ENCODE measurements around the gene LRRTM2. TPM values are rescaled to one million over a fixed set of nuclear protein-coding genes. Genes with fewer than 3 reads are reported as not detected.

Gene LRRTM2
- total RNA-seq, 2 donors from 2014 or later = 0.52 to 0.66 TPM

GRCh38 chr5:138832218-138832617 lies 42.9 kb downstream of the LRRTM2 start:
- Histone ChIP-seq H3K36me3 (replicated peaks in 1 of 2; ENCODE audit: insufficient read depth in 1 of 2, low read depth in 2 of 2) (peaks cover 0 to 7% of the 10 kb centered on the region in 2 donors), H3K27ac (no peak overlapping the region), H3K27me3 (no peaks in the 10 kb centered on the region), H3K4me1 (no peaks in the 10 kb centered on the region), H3K9me3 (no peaks in the 10 kb centered on the region), H3K4me3 (no peak overlapping the region)
- 61 to 69% methylated on average over 2 of the region's 2 CpGs for WGBS, 2 donors
- intact Hi-C loops (cut with DNase I) = loop anchor here (10.0 kb wide), 1 partner anchor 423 kb away; no protein-coding TSS in a partner anchor
- ATAC-seq = no peak
- no peak for TF ChIP-seq CTCF (IDR thresholded peaks at IDR 0.05)
- TF ChIP-seq POLR2A (IDR thresholded peaks at IDR 0.05) = no peak
- no peak for DNase-seq

GRCh38 chr5:138831703-138832102 lies 43.4 kb downstream of the LRRTM2 start:
- H3K27me3 ChIP-seq = no peaks in the 10 kb centered on the region
- no peaks in the 10 kb centered on the region for H3K4me1 ChIP-seq
- H3K4me3 ChIP-seq = no peak overlapping the region
- no peaks in the 10 kb centered on the region for H3K9me3 ChIP-seq
- H3K27ac ChIP-seq = no peak overlapping the region
- intact Hi-C loops (cut with DNase I) = loop anchor here (10.0 kb wide), 1 partner anchor 423 kb away; no protein-coding TSS in a partner anchor
- DNase-seq (no peak), ATAC-seq (no peak)
- H3K36me3 ChIP-seq (replicated peaks in 1 of 2; ENCODE audit: insufficient read depth in 1 of 2, low read depth in 2 of 2) = peaks cover 0 to 7% of the 10 kb centered on the region in 2 donors
- no peak for TF ChIP-seq CTCF (IDR thresholded peaks at IDR 0.05)
- TF ChIP-seq POLR2A (IDR thresholded peaks at IDR 0.05) = no peak

- intact Hi-C loops (cut with DNase I) = no loop called here
- H3K27ac ChIP-seq = no peak overlapping the region
- no peak for ATAC-seq
- no peaks in the 10 kb centered on the region for H3K9me3 ChIP-seq
- TF ChIP-seq POLR2A (IDR thresholded peaks at IDR 0.05) (no peak), CTCF (IDR thresholded peaks at IDR 0.05) (no peak)
- no peak overlapping the region for H3K4me3 ChIP-seq
- no peaks in the 10 kb centered on the region for H3K27me3 ChIP-seq
- WGBS, 2 donors = 94 to 97% methylated on average over 3 of the region's 3 CpGs
- peaks cover 0 to 7% of the 10 kb centered on the region in 2 donors for H3K36me3 ChIP-seq (replicated peaks in 1 of 2; ENCODE audit: insufficient read depth in 1 of 2, low read depth in 2 of 2)
- DNase-seq = no peak
- no peaks in the 10 kb centered on the region for H3K4me1 ChIP-seq
Measured at GRCh38 chr5:138829341-138829740, 45.8 kb downstream of the LRRTM2 start.

- 80 to 83% methylated on average over 4 of the region's 4 CpGs for WGBS, 2 donors
- H3K27ac ChIP-seq = no peak overlapping the region
- peaks cover 0 to 7% of the 10 kb centered on the region in 2 donors for H3K36me3 ChIP-seq (replicated peaks in 1 of 2; ENCODE audit: insufficient read depth in 1 of 2, low read depth in 2 of 2)
- no peaks in the 10 kb centered on the region for H3K4me1 ChIP-seq
- H3K9me3 ChIP-seq = no peaks in the 10 kb centered on the region
- TF ChIP-seq CTCF (IDR thresholded peaks at IDR 0.05) = no peak
- no peak for TF ChIP-seq POLR2A (IDR thresholded peaks at IDR 0.05)
- H3K4me3 ChIP-seq = no peak overlapping the region
- DNase-seq = no peak
- H3K27me3 ChIP-seq = no peaks in the 10 kb centered on the region
- no peak for ATAC-seq
- intact Hi-C loops (cut with DNase I) = no loop called here
Measured at GRCh38 chr5:138828556-138828955, 46.6 kb downstream of the LRRTM2 start.

Measured in body of pancreas (tissue), 4 donors.